Ovary (tissue), 3 donors: ENCODE measurements around the gene PLTP.
"Not testable (repeated sequence)": the region's sequence is repeated elsewhere in the genome, so short reads cannot be mapped to it uniquely, and the experiment has no call there.

Experiments
- EP300 ChIP-seq: sonication (generic); formaldehyde crosslinking; IDR thresholded peaks from one replicate; pipeline ENCODE4 v1.6.1; 2017; ENCODE audit warnings: antibody characterized with exemption
- POLR2A ChIP-seq: fragments of 450-650 bp; IDR thresholded peaks from one replicate; pipeline ENCODE4 v1.6.1; 2017; ENCODE audit warnings: antibody characterized with exemption, mild to moderate bottlenecking, moderate library complexity
- TF ChIP-seq, protein P1 (sequence below), 3 donors: fragments of 450-650 bp in 2 of 3; fragments of 200-600 bp in 1 of 3; IDR thresholded peaks; one replicate each; pipeline versions ENCODE4 v1.5.1 to v1.8.0; 2016 to 2022; ENCODE audit warnings: antibody characterized with exemption in 3 of 3, mild to moderate bottlenecking in 1 of 3
- donor health status: DM: no; HTN: no; CAD: no.

DNA sequence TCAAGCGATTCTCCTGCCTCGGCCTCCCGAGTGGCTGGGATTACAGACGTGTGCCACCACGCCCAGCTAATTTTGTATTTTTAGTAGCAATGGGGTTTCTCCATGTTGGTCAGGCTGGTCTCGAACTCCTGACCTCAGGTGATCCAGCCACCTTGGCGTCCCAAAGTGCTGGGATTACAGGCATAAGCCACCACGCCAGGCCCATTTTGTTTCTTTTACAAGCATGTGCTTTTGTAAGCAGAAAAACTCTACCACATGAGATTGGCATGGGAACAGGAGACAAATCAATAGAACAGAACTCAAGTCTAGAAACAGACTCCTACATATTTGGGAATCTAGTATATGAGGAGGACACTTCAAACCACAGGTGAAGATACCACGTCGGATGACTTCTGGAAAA, 44.4 kb upstream of the PLTP start:
- TF ChIP-seq, protein P1, sequence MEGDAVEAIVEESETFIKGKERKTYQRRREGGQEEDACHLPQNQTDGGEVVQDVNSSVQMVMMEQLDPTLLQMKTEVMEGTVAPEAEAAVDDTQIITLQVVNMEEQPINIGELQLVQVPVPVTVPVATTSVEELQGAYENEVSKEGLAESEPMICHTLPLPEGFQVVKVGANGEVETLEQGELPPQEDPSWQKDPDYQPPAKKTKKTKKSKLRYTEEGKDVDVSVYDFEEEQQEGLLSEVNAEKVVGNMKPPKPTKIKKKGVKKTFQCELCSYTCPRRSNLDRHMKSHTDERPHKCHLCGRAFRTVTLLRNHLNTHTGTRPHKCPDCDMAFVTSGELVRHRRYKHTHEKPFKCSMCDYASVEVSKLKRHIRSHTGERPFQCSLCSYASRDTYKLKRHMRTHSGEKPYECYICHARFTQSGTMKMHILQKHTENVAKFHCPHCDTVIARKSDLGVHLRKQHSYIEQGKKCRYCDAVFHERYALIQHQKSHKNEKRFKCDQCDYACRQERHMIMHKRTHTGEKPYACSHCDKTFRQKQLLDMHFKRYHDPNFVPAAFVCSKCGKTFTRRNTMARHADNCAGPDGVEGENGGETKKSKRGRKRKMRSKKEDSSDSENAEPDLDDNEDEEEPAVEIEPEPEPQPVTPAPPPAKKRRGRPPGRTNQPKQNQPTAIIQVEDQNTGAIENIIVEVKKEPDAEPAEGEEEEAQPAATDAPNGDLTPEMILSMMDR (IDR thresholded peaks at IDR 0.05): not testable (repeated sequence)
- TF ChIP-seq EP300, POLR2A: not testable (repeated sequence)
